HG03558 (cell line): ENCODE data around the gene NR1I3.
"Not testable (repeated sequence)": the region's sequence is repeated elsewhere in the genome, so short reads cannot be mapped to it uniquely, and the experiment has no call there.

ENCODE experiments used
- ATAC-seq: cut with Tn5 transposase; IDR thresholded peaks from one replicate; pipeline ENCODE4 v1.9.1; 2021; ENCODE audit warnings: moderate number of reproducible peaks; ENCODE audit not compliant: unreplicated experiment; ENCODE audit errors: extremely low read depth

Gene NR1I3, protein sequence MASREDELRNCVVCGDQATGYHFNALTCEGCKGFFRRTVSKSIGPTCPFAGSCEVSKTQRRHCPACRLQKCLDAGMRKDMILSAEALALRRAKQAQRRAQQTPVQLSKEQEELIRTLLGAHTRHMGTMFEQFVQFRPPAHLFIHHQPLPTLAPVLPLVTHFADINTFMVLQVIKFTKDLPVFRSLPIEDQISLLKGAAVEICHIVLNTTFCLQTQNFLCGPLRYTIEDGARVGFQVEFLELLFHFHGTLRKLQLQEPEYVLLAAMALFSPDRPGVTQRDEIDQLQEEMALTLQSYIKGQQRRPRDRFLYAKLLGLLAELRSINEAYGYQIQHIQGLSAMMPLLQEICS

DNA sequence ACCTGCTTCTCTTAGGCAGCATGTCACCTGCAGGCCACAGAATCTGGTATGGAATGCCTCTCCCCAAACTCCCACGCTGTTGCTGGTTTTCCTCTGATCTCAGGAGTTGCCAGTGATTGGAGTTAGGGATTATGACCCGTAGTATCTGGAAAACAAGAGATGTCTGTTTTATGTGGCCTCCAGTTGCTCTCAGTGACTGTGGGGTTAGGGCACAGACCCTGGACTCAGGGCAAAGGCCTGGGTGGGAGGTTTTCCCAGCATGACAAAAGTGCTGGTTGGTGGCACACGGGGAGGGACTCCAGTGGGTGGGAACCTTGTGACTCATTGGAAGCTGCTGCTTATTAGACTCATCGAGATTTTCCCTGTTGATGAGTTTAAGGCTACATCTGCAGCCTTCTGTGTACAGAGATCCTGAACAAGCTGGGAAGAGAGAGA is at the start of gene NR1I3:
Gene NR1I3 (minus strand): TSS at position 165 of the 435 bp plus-strand sequence. CDS start 1,638 bp downstream, outside the sequence.
- ATAC-seq, result no peak

- no peak for ATAC-seq
Measured at GRCh38 chr1:161287482-161288054, 49.6 kb upstream of the NR1I3 start.

DNA sequence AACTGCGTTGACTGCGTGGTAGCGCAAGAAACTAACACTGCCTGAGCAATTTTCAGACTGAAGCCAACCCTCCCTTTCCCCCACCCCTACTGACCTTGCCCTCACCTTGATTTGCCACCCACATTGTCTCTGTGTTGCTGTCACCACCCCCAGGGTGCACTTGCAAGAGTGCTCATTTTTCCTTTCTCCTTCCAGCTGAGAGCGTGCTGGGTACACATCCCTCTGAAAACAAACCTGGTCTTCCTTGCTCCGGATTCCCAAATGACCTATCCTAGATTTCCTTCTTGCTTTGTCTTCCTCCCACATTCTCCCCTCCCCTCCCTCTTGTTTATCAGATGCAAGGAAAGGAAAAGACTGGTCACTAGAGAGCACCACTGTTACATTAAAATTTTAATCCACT is 47.5 kb upstream of the NR1I3 start:
- ATAC-seq, result no peak

DNA sequence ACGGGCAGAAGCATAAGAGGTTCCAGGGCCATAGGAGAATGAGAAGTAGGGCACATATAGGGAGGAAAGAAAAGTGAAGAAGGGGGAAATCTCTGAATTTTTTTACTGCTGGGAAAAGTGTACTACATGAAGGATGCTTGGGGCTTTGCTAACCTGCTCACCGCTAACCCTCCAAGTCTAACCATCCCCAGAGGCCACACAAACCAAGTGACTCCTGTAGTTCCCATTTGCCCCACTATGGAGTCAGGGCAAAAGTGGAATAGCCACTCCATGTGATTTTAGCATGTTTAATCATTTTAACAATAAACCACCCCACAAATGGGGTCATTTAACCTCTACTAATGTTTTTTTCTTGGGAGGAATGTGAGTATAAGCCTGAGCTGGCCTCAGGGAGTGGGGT is 47.1 kb upstream of the NR1I3 start:
- no peak for ATAC-seq

DNA sequence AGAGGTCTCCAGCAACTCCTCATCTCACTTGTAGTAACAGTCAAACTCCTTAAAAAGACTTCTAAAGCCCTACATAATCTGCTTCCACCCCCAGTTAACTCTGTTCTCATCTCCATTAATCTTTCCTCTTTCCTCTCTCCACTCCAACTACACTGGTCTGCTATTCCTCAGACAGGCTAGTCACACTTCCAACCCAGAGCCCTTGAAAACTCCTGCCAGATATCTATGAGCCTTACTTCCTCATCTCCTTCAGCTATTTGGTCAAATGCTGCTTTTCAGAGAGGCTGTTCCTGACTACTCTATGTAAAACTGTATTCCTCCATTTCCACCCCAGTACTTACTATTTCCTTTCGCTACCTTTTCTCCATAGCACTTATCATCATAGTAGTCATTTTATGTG is 45.0 kb upstream of the NR1I3 start:
- ATAC-seq, result no peak

DNA sequence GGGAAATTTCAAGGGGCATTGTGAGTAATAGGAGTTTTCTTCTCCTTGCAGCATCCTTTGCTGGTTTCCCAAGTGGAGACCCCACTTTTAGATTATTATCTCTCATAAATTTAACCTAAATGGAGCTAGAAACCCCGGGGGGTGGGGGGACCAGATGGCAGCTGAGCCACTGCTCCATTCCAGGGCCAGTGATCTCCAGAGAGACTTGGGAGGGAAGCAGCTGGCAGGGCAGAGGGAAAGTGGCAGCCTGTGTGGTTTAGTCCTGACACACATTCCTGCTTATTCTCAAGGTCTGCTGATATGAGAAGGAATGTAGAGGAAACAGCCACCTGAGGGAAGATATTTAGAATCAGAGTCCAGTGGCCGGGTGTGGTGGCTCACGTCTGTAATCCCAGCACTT is 36.9 kb upstream of the NR1I3 start:
- no peak for ATAC-seq

DNA sequence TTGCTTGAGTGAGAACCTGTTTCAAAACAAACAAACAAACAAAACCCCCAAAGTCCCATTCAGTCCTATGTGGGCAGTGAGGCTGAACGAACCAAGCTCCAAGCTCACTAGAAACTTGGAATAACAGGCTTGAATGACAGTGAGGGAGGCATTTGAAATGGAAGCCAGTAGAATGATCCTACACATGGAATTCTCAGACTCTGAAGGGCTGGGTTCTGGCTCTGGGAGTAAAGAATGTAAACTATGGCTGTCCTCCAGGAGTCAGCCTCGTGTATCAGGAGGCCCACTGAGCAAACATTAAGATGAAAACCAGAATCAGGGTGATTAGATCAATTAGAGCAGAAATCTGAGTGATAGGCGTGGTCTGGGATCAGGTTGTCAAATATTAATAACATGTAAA is 35.4 kb upstream of the NR1I3 start:
- no peak for ATAC-seq

DNA sequence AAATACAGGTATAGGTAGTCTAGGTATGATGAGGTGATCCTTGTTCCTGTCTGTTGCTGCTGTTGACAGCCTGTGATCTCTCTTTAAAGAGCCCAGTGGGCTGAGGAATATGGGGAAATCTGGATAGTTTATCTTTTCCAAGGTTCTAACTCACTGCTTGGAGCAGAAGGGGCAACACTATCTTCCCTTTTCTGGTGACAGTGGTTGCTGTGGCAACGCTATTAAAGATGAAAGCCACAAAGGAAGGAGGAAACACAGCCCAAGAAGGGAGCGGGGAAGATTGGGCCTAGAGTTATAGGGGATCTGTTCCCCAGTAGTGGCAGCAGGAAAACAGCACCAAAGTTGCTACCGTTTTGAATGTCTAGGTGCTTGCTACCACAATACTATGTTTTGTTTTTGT is 29.3 kb upstream of the NR1I3 start:
- ATAC-seq, result no peak

GRCh38 chr1:161266836-161267235 is 28.8 kb upstream of the NR1I3 start:
- ATAC-seq, result no peak

- ATAC-seq, result no peak
Measured at GRCh38 chr1:161266202-161266601, 28.2 kb upstream of the NR1I3 start.

GRCh38 chr1:161265305-161265704 is 27.3 kb upstream of the NR1I3 start:
- no peak for ATAC-seq

GRCh38 chr1:161261261-161262235 is 23.5 kb upstream of the NR1I3 start:
- no peak for ATAC-seq

DNA sequence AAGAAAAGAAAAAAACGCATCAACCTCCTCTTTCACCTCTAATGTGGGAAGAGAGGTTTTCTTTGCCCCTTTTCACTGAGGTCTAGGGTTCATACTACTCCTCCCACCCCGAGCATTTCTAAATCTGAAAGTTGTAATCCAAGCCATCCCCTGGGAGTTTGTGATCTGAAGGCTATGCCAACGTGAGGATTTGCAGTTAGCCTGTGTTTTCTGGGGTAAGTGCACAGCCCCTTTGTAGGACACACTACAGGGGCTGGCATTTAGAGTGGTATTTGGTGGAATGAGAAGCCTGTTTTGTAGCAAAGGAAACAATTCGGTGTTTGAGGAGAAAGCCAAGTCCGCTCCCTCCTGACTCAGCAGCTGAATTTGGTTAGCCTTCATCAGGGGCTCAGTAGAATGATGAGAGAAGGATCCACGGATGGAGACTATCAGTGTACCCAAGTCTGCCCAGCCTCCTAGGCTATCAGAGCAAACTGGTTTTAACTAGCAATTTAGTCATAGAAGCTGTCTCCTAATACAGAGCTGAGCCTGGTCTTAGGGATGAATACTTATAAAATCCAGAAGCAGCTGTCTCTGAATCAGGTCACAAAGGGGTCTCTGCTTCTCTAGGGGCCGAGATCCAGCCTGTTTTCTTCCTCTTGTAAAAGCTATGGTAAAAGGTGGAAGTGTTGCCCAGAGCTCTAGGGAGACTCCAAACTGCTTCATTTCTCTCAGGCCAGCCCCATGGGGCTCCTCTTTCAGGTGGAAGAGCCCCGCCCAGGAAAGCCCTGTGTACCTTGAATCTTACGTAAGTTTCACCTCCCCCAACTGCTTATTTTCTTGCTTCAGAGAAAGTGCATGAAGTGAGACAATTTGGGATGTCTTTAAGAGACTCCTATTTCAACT is 22.6 kb upstream of the NR1I3 start:
- no peak for ATAC-seq

DNA sequence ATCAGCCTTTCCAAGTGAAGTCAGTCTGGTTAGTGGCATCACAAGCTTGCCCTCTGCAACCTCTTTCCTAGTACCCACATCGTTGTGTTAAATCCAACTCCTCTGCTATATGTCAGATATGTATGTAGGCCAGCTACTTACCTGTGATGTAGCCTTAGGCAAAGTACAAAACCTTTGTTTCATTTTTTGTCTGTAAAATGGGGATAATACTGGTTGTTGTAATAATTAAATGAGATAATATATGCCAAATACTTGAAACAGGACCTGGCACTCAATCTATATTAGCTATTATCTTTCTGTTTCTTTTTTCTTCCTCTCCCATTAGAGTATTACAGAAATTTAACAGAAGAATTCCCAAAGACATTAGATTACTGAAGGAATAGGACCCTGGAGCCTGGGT is 21.8 kb upstream of the NR1I3 start:
- ATAC-seq, result no peak

DNA sequence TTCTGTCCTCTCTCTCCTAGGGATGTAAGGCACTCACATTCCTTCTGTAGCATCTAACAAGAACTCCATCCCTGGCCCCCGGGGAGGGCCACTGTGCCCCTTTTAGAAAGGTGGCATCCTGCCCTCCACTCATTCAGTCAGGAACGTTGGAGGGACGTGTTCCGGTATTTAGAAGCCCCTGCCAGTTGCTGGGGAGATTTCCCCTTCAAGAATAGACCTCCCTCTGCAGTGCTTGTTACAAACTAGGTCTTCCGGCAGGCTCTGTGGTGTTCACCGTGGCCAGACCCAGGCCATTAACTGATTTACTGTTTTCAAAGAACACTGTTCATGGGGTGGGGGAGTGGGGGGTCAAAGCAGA is 21.3 kb upstream of the NR1I3 start:
- no peak for ATAC-seq

GRCh38 chr1:161258439-161259344 is 20.7 kb upstream of the NR1I3 start, which contains the start of gene PCP4L1:
PCP4L1 (plus strand) TSS chr1:161258745; CDS start chr1:161258975, 230 bp downstream.
- ATAC-seq, result no peak

- not testable (repeated sequence) for ATAC-seq
Measured at GRCh38 chr1:161257109-161257508, 19.1 kb upstream of the NR1I3 start.

GRCh38 chr1:161255955-161256520 is 18.0 kb upstream of the NR1I3 start:
- ATAC-seq, result not testable (repeated sequence)
